ENCODE data around the gene POFUT1. TPM values are rescaled to one million over a fixed set of nuclear protein-coding genes. Genes with fewer than 3 reads are reported as not detected.
A peak's percentile ranks its signal among the peaks of the same experiment; 100 is the strongest.

POFUT1 gene
- total and polyA plus RNA-seq, 2 donors (not counting 3 experiments of a cell fraction or from before 2014, with no cell fraction given) = 29.0 to 51.4 TPM

GRCh38 chr20:32277361-32278198 is 69.9 kb downstream of the POFUT1 start, which contains the start of gene KIF3B:
KIF3B (plus strand) TSS chr20:32277651; CDS start chr20:32309778, 32,127 bp downstream.
- FAIRE-seq = peak; percentile 95
- intact Hi-C loops (cut with micrococcal nuclease) = loop anchor here (2.0 to 5.0 kb wide), 2 partner anchors 37 to 55 kb away; no protein-coding TSS in a partner anchor
- H2AFZ ChIP-seq (ENCODE audit: low read depth, low read length) = peak within 1 kb of the TSS; percentile 94

GRCh38 chr20:32278199-32278643 is 70.5 kb downstream of the POFUT1 start:
- Histone ChIP-seq H3K9ac (replicated peaks; ENCODE audit: extremely low read depth, insufficient read depth, low read length) (peak overlapping the region; percentile 89), H2AFZ (ENCODE audit: low read depth, low read length) (peak overlapping the region; percentile 94), H3K9me1 (replicated peaks; ENCODE audit: control insufficient read depth, extremely low read depth, insufficient read depth, low read length) (no peaks in the 10 kb centered on the region), H3K79me2 (ENCODE audit: control insufficient read depth, insufficient read depth, low read length) (peaks cover 21% of the 10 kb centered on the region), H4K20me1 (replicated peaks; ENCODE audit: control insufficient read depth, extremely low read depth, insufficient read depth, low read length) (no peaks in the 10 kb centered on the region), H3K9me3 (replicated peaks; ENCODE audit: control insufficient read depth, insufficient read depth, low read length) (no peaks in the 10 kb centered on the region), H3K36me3 (ENCODE audit: control insufficient read depth in 2 of 2, extremely low read depth in 1 of 2, insufficient read depth in 2 of 2, low read length in 2 of 2) (no peaks in the 10 kb centered on the region), H3K4me2 (ENCODE audit: insufficient read depth, low read length) (peak overlapping the region; percentile 71), H3K4me3 (replicated peaks in 1 of 3; ENCODE audit: insufficient read depth in 1 of 3, low read depth in 1 of 3, low read length in 3 of 3) (peak overlapping the region; percentile 63 to 99 (median 82)), H3K4me1 (ENCODE audit: control insufficient read depth, extremely low read depth, insufficient read depth, low read length) (peaks cover 13% of the 10 kb centered on the region), H3K27me3 (ENCODE audit: control insufficient read depth in 2 of 2, insufficient read depth in 2 of 2, low read length in 2 of 2) (peaks cover 0 to 3% of the 10 kb centered on the region in 2 experiments), H3K27ac (ENCODE audit: insufficient read depth, low read depth, low read length) (peak overlapping the region; percentile 71)
- TF ChIP-seq MAX (IDR thresholded peaks at IDR 0.05; ENCODE audit: insufficient read depth, insufficient read length) (no peak), POLR2A (IDR thresholded peaks at IDR 0.05; ENCODE audit: low read depth, low read length) (no peak), CTCF (IDR thresholded peaks at IDR 0.05; ENCODE audit: extremely low read depth in 1 of 2, insufficient read depth in 1 of 2, low read depth in 1 of 2, low read length in 2 of 2) (no peak)
- dilution Hi-C loops (cut with MboI; ENCODE audit: extremely low pct_ligation_motif_present, low sequenced_read_pairs) = no loop called here
- FAIRE-seq (no peak), DNase-seq (ENCODE audit: low read depth, low spot score) (peak; percentile 2)
- BruUV-seq (replicated peaks) = no TSS peak
- CTCF ChIA-PET = no interaction called here
- intact Hi-C loops (cut with micrococcal nuclease) = loop anchor here (5.0 kb wide), 1 partner anchor 54 kb away; no protein-coding TSS in a partner anchor
- POLR2A ChIA-PET = interaction anchor here (1.1 kb wide), 1 partner anchor 107 kb away, joined by 3 read pairs; no protein-coding TSS in a partner anchor

More at GRCh38 chr20:32277361-32278198, 69.9 kb downstream of the POFUT1 start, which contains the start of gene KIF3B:
- Histone ChIP-seq H3K4me2 (ENCODE audit: insufficient read depth, low read length) (peak within 1 kb of the TSS; percentile 71), H4K20me1 (replicated peaks; ENCODE audit: control insufficient read depth, extremely low read depth, insufficient read depth, low read length) (no peaks in the 10 kb centered on the region), H3K79me2 (ENCODE audit: control insufficient read depth, insufficient read depth, low read length) (peaks cover 21% of the 10 kb centered on the region), H3K27ac (ENCODE audit: insufficient read depth, low read depth, low read length) (peak within 1 kb of the TSS; percentile 71), H3K9me3 (replicated peaks; ENCODE audit: control insufficient read depth, insufficient read depth, low read length) (no peaks in the 10 kb centered on the region), H3K4me1 (ENCODE audit: control insufficient read depth, extremely low read depth, insufficient read depth, low read length) (peaks cover 13% of the 10 kb centered on the region), H3K27me3 (ENCODE audit: control insufficient read depth in 2 of 2, insufficient read depth in 2 of 2, low read length in 2 of 2) (peaks cover 3 to 7% of the 10 kb centered on the region in 2 experiments), H3K9me1 (replicated peaks; ENCODE audit: control insufficient read depth, extremely low read depth, insufficient read depth, low read length) (no peaks in the 10 kb centered on the region), H3K4me3 (replicated peaks in 1 of 3; ENCODE audit: insufficient read depth in 1 of 3, low read depth in 1 of 3, low read length in 3 of 3) (peak within 1 kb of the TSS; percentile 63 to 99 (median 82)), H3K36me3 (ENCODE audit: control insufficient read depth in 2 of 2, extremely low read depth in 1 of 2, insufficient read depth in 2 of 2, low read length in 2 of 2) (no peaks in the 10 kb centered on the region), H3K9ac (replicated peaks; ENCODE audit: extremely low read depth, insufficient read depth, low read length) (peak within 1 kb of the TSS; percentile 89)
- ChIA-PET CTCF (interaction anchor here (1.5 kb wide), 1 partner anchor 8 kb away, joined by 3 read pairs; no protein-coding TSS in a partner anchor), POLR2A (interaction anchor here (1.1 kb wide), 1 partner anchor 108 kb away, joined by 3 read pairs; no protein-coding TSS in a partner anchor)
- DNase-seq (ENCODE audit: low read depth, low spot score) = peak; percentile 75
- BruUV-seq (replicated peaks) = no TSS peak
- TF ChIP-seq POLR2AphosphoS5 (IDR thresholded peaks at IDR 0.05; ENCODE audit: insufficient read depth, low read depth, low read length) (peak; percentile 70), GATA2 (IDR thresholded peaks at IDR 0.05; ENCODE audit: insufficient read depth, insufficient read length, low read depth, low read length) (no peak)
- dilution Hi-C loops (cut with MboI; ENCODE audit: extremely low pct_ligation_motif_present, low sequenced_read_pairs) = no loop called here
